PFSK-1 (cell line): Measurements from ENCODE around the gene MPND.

ENCODE experiments used
- FOXP2 ChIP-seq: optimal IDR thresholded peaks from 2 replicates; pipeline ENCODE3; 2011; ENCODE audit warnings: borderline replicate concordance, control low read depth, inconsistent platforms; ENCODE audit not compliant: insufficient read depth; ENCODE audit errors: extremely low read length, extremely low read depth
- POLR2AphosphoS5 ChIP-seq: IDR thresholded peaks from 2 replicates; pipeline ENCODE4 v1.6.1; 2012; ENCODE audit warnings: low read depth, mild to moderate bottlenecking, control low read depth, low read length, moderate library complexity
- SIN3A ChIP-seq: IDR thresholded peaks from 2 replicates; pipeline ENCODE4 v1.6.1; 2012; ENCODE audit warnings: mild to moderate bottlenecking, low read length, moderate library complexity, borderline replicate concordance; ENCODE audit not compliant: insufficient read depth
- TAF1 ChIP-seq: IDR thresholded peaks from 2 replicates; pipeline ENCODE4 v1.6.1; 2012; ENCODE audit warnings: low read length, control low read depth, borderline replicate concordance; ENCODE audit not compliant: insufficient read depth
- TF ChIP-seq, protein P1 (sequence below), 2 experiments: IDR thresholded peaks; 2 replicates each; pipeline versions ENCODE4 v1.6.1 to v1.8.0; 2011 to 2012; ENCODE audit warnings: low read depth in 2 of 2, low read length in 2 of 2, control low read depth in 1 of 2, inconsistent platforms in 1 of 2, mild to moderate bottlenecking in 1 of 2, moderate library complexity in 1 of 2; ENCODE audit not compliant: insufficient read depth in 1 of 2

Gene MPND

DNA sequence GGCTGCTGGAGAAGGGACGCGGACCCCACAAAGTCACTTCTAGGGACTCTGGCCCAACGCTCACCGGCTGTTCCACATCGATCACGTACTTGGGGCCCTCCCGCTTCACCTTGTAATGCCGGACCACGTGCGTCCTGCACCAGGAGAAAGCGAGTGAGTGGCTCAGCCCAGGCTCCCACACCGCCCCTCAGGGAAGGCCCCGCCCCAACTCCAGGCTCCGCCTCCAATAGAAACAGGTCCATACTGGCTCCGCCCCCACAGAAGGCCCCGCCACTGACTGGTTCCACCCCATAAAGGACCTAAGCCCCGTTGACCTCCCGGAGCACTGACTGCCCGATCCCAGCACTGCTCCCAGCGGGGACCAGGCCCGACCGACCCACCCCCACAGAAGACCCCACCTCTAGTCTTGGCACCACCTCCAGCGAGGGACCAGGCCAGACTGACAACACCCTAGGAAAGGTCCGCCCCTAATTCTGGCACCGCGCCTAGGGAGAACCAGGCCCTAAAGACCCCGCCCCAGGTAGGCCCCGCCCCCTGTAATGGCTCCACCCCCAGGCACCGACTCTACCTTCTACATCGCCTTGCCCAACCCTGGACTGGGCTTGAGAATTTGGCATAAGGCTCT lies 16.0 kb upstream of the MPND start:
- TF ChIP-seq FOXP2 (no peak), SIN3A (no peak), TAF1 (no peak), POLR2AphosphoS5 (no peak)
- TF ChIP-seq, protein P1, sequence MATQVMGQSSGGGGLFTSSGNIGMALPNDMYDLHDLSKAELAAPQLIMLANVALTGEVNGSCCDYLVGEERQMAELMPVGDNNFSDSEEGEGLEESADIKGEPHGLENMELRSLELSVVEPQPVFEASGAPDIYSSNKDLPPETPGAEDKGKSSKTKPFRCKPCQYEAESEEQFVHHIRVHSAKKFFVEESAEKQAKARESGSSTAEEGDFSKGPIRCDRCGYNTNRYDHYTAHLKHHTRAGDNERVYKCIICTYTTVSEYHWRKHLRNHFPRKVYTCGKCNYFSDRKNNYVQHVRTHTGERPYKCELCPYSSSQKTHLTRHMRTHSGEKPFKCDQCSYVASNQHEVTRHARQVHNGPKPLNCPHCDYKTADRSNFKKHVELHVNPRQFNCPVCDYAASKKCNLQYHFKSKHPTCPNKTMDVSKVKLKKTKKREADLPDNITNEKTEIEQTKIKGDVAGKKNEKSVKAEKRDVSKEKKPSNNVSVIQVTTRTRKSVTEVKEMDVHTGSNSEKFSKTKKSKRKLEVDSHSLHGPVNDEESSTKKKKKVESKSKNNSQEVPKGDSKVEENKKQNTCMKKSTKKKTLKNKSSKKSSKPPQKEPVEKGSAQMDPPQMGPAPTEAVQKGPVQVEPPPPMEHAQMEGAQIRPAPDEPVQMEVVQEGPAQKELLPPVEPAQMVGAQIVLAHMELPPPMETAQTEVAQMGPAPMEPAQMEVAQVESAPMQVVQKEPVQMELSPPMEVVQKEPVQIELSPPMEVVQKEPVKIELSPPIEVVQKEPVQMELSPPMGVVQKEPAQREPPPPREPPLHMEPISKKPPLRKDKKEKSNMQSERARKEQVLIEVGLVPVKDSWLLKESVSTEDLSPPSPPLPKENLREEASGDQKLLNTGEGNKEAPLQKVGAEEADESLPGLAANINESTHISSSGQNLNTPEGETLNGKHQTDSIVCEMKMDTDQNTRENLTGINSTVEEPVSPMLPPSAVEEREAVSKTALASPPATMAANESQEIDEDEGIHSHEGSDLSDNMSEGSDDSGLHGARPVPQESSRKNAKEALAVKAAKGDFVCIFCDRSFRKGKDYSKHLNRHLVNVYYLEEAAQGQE (IDR thresholded peaks at IDR 0.05; ENCODE audit: insufficient read depth in 1 of 2, low read depth in 2 of 2, low read length in 2 of 2) = no peak

DNA sequence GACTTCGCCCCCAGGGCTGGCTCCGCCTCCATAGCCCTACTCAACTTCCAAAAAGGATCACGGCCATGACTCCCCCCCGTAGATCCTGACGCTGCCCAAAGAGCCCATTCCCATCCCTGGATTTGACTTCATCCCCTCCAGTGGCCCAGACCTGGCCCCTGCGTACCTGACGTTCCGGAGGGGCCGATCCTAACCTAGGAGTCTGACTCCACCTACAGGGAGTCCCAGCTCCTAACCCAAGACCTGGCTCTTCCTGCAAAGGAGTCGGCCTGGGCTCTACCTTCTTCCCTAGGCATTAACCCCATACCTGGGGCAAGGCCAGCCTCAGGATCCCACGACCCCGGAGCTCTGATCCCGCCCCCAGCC lies 15.5 kb upstream of the MPND start:
- TF ChIP-seq SIN3A (no peak), FOXP2 (no peak), POLR2AphosphoS5 (no peak), TAF1 (no peak)
- TF ChIP-seq, protein P1 (IDR thresholded peaks at IDR 0.05; ENCODE audit: insufficient read depth in 1 of 2, low read depth in 2 of 2, low read length in 2 of 2) = no peak

DNA sequence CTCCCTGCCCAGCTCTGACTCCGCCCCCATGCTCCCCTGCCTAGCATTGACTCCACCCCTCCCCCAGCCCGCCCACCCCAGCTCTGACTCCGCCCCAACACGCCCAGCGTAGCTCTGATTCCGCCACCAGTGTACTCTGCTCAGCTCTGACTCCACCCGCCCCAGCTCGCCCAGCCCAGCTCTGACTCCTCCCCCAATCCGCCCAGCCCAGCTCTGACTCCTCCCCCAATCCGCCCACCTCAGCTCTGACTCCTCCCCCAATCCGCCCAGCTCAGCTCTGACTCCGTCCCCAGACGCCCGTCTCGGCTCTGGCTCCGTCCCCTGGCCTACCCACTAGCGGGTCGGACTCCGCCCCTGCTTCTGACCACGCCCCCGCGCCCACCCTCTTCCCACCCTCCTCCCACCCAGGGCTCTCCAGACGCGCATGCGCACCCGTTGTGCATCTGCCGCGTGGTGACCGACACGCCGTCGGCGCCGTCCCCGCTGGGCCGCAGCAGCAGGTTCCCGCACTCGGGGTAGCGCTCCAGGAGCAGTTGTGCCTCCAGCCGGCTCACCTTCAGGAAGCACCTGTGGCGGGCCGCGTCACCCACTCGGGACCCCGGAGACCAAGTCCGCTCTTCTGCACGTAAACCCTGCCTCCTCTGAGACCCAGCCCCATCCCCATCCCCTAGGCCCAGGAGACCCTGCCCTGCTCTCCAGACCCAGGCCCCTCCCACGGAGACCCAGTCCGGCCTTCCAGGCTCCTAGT lies 14.9 kb upstream of the MPND start:
- peak; percentile 39 for TF ChIP-seq FOXP2
- peak; percentile 55; the same call in 1 of the 2 replicates for TF ChIP-seq TAF1
- no peak for TF ChIP-seq SIN3A
- TF ChIP-seq, protein P1 (IDR thresholded peaks at IDR 0.05; ENCODE audit: insufficient read depth in 1 of 2, low read depth in 2 of 2, low read length in 2 of 2) = no peak
- peak; percentile 79 for TF ChIP-seq POLR2AphosphoS5

DNA sequence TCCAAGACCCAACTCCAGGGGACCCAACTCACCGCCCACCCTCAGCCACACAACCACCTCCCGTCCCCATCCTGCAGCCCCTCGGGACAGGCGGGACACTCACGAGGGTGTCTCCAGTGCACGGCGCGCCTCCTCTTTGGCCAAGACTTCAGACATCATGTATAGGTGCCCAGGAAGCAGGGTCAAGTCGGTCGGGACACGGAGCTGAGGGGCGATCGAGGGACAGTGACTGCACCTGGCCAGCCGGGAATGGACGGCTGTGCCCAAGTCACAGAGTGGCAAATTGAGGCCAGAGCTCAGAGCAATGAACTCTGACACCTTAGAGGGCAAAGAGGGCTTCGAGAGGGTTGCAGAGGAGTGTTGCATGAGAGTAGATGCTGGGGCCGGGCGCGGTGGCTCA lies 13.5 kb upstream of the MPND start:
- TF ChIP-seq, protein P1 (IDR thresholded peaks at IDR 0.05; ENCODE audit: insufficient read depth in 1 of 2, low read depth in 2 of 2, low read length in 2 of 2) = no peak
- TF ChIP-seq FOXP2 = no peak
- TF ChIP-seq SIN3A = no peak
- no peak for TF ChIP-seq TAF1
- TF ChIP-seq POLR2AphosphoS5 = no peak
